ENCODE measurements around the gene DNAJC8.

DNAJC8 gene

GRCh38 chr1:28199328-28200233, 33.2 kb downstream of the DNAJC8 start:
- DNase-seq, result no peak

GRCh38 chr1:28197682-28198415, 35.0 kb downstream of the DNAJC8 start:
- no peak for DNase-seq

- no peak for DNase-seq
Observed at GRCh38 chr1:28196330-28196729, 36.5 kb downstream of the DNAJC8 start.

DNA sequence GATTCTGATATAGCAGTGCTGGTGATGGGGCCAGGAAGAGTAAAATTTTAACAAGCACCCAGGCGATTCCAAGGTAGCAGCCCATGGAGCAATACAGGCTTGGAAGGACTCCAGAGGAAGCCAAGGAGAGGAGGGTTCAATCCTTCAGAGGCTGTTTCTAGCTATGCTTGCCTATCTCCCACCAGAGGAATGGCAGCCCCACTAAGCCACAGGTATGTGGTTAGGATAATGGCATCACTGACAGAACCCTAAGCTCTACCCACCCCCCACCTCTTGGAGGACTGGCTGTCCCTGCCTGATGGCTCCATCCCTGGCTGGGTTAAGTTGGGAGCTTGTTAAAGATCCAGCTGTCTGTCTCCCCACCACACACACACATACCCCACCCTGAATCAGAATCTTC, 37.0 kb downstream of the DNAJC8 start:
- no peak for DNase-seq

DNA sequence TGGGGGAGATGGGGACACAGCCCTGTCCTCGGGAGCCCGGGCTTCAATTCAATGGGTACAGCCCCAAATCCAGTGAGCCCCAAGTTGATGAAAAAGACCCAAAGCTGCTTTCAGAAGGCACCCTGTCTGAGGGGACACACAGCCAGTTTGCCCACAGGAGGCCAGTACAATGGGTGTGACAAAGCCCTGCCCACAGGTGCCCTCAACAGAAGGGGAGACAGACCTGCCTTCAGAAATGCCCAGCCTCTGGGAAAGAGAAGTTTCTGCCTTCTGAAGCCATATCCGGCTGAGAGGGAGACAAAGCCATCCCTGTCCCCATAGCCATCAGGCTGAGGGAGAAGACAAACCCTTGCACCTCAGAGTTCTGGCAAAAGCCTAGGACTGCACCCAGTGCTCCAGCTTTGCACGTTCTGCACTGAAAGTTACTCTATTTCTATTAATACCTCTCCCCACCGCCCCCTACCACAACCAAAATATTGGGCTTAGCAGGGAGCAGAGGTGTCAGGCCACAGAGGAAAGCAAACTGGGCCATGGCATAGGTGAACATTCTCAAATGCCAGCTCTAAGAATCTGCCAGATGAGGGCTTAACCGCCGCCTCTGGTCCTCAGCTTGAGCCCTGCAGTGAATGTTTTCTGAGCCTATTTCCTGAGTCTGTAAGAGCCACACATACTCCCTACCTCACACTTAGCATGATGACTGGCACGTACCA, 38.3 kb downstream of the DNAJC8 start:
- DNase-seq, result no peak

- DNase-seq, result no peak
Observed at GRCh38 chr1:28193701-28194161, 39.1 kb downstream of the DNAJC8 start.

- DNase-seq, result no peak
Observed at GRCh38 chr1:28190996-28191645, 41.7 kb downstream of the DNAJC8 start.

DNA sequence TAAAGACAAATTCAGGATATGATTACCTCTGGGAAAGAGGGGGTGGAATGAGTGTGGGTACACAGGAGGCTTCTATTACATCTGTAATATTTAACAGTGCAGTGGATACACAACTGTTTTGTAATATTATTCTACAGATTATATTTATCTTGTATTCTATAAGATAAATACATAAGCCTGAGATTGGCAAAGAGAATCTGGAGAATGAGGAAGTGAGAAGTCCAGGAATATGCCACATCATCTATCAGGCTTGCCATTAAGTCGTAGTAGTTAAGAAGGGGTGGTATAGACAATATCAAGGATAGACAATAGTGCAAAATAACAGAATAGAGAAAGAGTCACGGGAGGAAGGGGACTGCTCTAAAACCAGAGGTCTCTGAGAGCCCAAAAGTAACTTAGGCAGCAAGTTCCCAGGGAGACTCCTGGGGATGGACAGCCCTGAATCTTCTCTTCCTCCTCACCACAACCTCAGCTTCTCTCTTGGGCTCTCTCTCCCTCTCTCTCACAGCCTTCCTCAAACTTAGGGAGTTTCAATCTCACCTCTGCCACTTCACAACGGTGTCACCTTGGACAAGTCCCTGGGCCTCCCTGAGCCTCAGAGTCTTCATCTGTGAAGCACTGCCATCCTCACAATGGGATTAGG, 42.4 kb downstream of the DNAJC8 start:
- DNase-seq, result no peak

DNA sequence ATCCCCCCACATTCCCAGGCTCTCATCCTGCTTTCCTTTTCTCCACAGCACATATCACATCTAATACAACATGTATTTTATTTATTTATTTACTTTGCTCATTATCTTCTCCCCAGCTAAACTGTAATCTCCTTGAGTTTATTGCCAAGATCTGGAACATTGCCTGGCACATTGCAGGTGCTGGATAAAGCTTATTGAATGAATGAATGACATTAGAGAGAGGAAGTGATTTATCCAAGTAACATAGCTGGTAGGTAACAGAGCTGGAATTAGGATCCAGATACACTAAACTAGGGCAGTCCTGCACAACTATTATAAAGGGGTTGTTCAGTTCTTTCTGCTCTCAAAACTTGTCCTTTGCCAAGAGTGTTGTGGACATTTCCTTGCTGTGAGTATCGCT, 47.8 kb downstream of the DNAJC8 start:
- DNase-seq, result no peak

DNA sequence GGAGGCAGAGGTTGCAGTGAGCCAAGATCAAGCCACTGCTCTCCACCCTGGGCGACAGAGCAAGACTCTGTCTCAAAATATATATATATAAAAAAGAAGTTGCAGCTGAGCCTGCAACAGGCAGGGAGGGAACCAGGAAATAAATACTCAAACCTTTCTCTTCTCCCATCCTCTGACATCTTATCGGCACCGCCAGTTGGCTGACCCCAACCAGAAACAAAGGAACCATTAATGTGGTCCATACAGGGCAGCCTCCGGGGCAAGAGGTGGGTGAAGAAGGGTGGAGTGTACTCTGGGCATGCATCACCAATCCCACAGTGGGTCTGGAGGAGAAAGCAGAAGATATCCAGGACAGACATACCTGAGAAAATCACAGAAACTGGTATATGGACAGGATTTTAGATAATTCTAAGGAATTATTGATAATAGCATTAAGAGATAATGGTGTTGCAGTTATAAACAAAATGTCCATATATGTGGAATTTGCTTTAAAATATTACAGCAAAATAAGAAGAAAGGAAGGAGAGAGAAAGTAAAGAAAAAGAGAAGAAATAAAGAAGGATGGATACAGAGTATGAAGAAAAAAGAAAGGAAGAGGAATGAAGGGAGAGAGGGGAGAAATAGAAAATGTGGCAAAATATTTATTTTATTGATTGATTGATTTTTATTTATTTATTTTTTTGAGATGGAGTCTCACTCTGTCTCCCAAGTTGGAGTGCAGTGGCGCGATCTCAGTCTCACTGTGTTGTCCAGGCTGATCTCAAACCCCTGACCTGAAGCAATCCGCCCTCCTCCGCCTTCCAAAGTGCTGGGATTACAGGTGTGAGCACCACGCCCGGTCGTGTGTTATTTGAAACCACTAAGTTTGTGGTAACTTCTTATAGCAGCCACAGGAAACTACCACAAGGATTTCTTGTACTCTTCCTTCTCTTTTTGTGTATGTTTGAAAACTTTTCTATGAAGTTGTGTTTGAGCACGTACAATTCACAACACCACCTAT, 52.2 kb downstream of the DNAJC8 start:
- DNase-seq, result no peak

- DNase-seq, result no peak
Observed at GRCh38 chr1:28178690-28179485, 53.9 kb downstream of the DNAJC8 start.

GRCh38 chr1:28176492-28177470, 56.0 kb downstream of the DNAJC8 start, which contains the start of gene PTAFR:
Gene PTAFR, minus strand, starts transcription at chr1:28176690. Its CDS starts 25,669 bp downstream, at chr1:28151021.
- no peak for DNase-seq

- no peak for DNase-seq
Observed at GRCh38 chr1:28175955-28176485, 56.8 kb downstream of the DNAJC8 start.

- DNase-seq, result no peak
Observed at GRCh38 chr1:28173980-28174297, 58.9 kb downstream of the DNAJC8 start.

DNA sequence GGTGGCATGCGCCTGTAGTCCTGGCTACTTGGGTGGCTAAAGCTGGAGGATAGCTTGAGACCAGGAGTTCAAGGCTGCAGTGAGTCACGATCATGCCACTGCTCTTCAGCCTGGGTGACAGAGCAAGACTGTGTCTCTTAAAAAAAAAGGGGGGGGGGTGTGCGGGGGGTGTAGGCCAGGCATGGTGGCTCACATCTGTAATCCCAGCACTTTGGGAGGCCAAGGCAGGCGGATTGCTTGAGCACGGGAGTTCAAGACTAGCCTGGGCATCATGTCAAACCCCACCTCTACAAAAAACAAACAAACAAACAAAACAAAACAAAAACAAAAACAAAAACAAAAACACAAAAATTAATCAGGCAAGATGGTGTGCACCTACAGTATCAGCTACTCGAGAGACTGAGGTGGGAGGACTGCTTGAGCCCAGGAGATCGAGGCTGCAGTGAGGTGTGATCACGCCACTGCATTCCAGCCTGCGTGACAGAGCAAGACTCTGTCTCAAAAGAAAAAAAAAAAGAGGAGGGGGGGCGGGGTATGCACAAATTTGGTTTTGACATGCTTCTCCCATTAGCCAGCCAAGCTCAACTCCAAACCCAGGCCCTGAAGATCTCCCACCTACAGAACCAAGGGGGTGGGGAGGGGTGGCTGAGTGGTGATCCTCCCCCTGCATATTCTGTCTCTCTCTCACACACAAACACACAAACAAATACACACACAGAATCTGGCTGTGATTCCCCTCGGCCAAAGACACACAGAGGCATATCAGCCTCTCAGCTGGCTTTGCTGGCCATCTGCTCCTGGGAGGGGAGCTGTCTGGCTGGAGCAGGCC, 59.5 kb downstream of the DNAJC8 start:
- peak; percentile 30 for DNase-seq

GRCh38 chr1:28172713-28173150, 60.1 kb downstream of the DNAJC8 start:
- DNase-seq, result no peak

- DNase-seq, result no peak
Observed at GRCh38 chr1:28171246-28171645, 61.6 kb downstream of the DNAJC8 start.

All from eye (tissue), 1 donor.